Effector memory CD8-positive, alpha-beta T cell (primary cell): ENCODE results near the gene ZNF581.

Source experiments
- ATAC-seq: fragments of 150-1000 bp; cut with Tn5 transposase; replicated peaks from 2 replicates; pipeline ENCODE4 v1.10.0; 2021; ENCODE audit warnings: mild to moderate bottlenecking, moderate library complexity
- DNase-seq, 3 experiments: peaks; one replicate each; pipeline ENCODE4 v3.0.0; 2021
- H3K27ac Mint-ChIP-seq, 2 donors: one replicate each; pipeline ENCODE4 v1.8.0; 2022; ENCODE audit warnings: mild to moderate bottlenecking in 2 of 2, mixed read lengths in 2 of 2, moderate library complexity in 2 of 2
- H3K27me3 Mint-ChIP-seq, 2 donors: one replicate each; pipeline ENCODE4 v1.8.0; 2022; ENCODE audit warnings: mixed read lengths in 2 of 2
- H3K36me3 Mint-ChIP-seq: one replicate; pipeline ENCODE4 v1.8.0; 2022; ENCODE audit warnings: mild to moderate bottlenecking, moderate library complexity, mixed read lengths; ENCODE audit not compliant: insufficient read depth
- H3K4me1 Mint-ChIP-seq, 2 donors: one replicate each; pipeline ENCODE4 v1.8.0; 2022; ENCODE audit warnings: low read depth in 2 of 2, mixed read lengths in 2 of 2
- H3K4me3 Mint-ChIP-seq, 2 donors: one replicate each; pipeline ENCODE4 v1.8.0; 2022; ENCODE audit warnings: mild to moderate bottlenecking in 2 of 2, mixed read lengths in 2 of 2, moderate library complexity in 2 of 2
- H3K9me3 Mint-ChIP-seq, 2 donors: one replicate each; pipeline ENCODE4 v1.8.0; 2022; ENCODE audit warnings: mixed read lengths in 2 of 2

Gene ZNF581

GRCh38 chr19:55671054-55671378, 27.6 kb downstream of the ZNF581 start:
- Mint-ChIP-seq H3K27ac (peak overlapping the region; percentile 58 to 70), H3K4me3 (no peak overlapping the region), H3K36me3 (peaks cover 91% of the 10 kb centered on the region), H3K9me3 (no peaks in the 10 kb centered on the region), H3K4me1 (peaks cover 30% of the 10 kb centered on the region in 2 donors), H3K27me3 (no peaks in the 10 kb centered on the region)
- DNase-seq = no peak
- ATAC-seq = no peak

GRCh38 chr19:55672418-55672817, 29.0 kb downstream of the ZNF581 start:
- peak overlapping the region in 1 of 2 donors; percentile 95 for H3K27ac Mint-ChIP-seq
- H3K9me3 Mint-ChIP-seq = no peaks in the 10 kb centered on the region
- H3K4me3 Mint-ChIP-seq = no peak overlapping the region
- no peak for ATAC-seq
- H3K36me3 Mint-ChIP-seq = peaks cover 77% of the 10 kb centered on the region
- H3K4me1 Mint-ChIP-seq = peaks cover 35 to 39% of the 10 kb centered on the region in 2 donors
- no peaks in the 10 kb centered on the region for H3K27me3 Mint-ChIP-seq
- DNase-seq = no peak

- Mint-ChIP-seq H3K27ac (peak overlapping the region; percentile 77 to 95), H3K36me3 (peaks cover 75% of the 10 kb centered on the region), H3K4me1 (peaks cover 44 to 48% of the 10 kb centered on the region in 2 donors), H3K27me3 (no peaks in the 10 kb centered on the region), H3K4me3 (peak overlapping the region in 1 of 2 donors; percentile 15), H3K9me3 (no peaks in the 10 kb centered on the region)
- no peak for ATAC-seq
- no peak for DNase-seq
Measured at GRCh38 chr19:55673465-55673864, 30.0 kb downstream of the ZNF581 start.

GRCh38 chr19:55673889-55674288, 30.4 kb downstream of the ZNF581 start:
- ATAC-seq = no peak
- Mint-ChIP-seq H3K27me3 (no peaks in the 10 kb centered on the region), H3K36me3 (peaks cover 78% of the 10 kb centered on the region), H3K4me1 (peaks cover 47 to 48% of the 10 kb centered on the region in 2 donors), H3K27ac (peak overlapping the region; percentile 77 to 95), H3K4me3 (peak overlapping the region; percentile 15 to 90), H3K9me3 (no peaks in the 10 kb centered on the region)
- DNase-seq = no peak

- Mint-ChIP-seq H3K27ac (peak overlapping the region; percentile 93 to 95), H3K4me1 (peaks cover 48 to 49% of the 10 kb centered on the region in 2 donors), H3K36me3 (peaks cover 74% of the 10 kb centered on the region), H3K27me3 (no peaks in the 10 kb centered on the region), H3K4me3 (peak overlapping the region; percentile 90), H3K9me3 (no peaks in the 10 kb centered on the region)
- no peak for DNase-seq
- no peak for ATAC-seq
Measured at GRCh38 chr19:55674459-55674840, 31.0 kb downstream of the ZNF581 start.

- Mint-ChIP-seq H3K36me3 (peaks cover 70% of the 10 kb centered on the region), H3K9me3 (no peaks in the 10 kb centered on the region), H3K4me3 (peak within 1 kb of the TSS; percentile 90), H3K27me3 (no peaks in the 10 kb centered on the region), H3K27ac (peak within 1 kb of the TSS; percentile 93 to 95), H3K4me1 (peaks cover 50% of the 10 kb centered on the region in 2 donors)
- ATAC-seq = peak; percentile 90
- peak; percentile 94 to 95 (median 95) for DNase-seq
Measured at GRCh38 chr19:55674841-55675660, 31.6 kb downstream of the ZNF581 start, which contains the start of gene EPN1. Gene EPN1, plus strand, starts transcription at chr19:55675226. Its CDS starts 3,402 bp downstream, at chr19:55678628.

- peaks cover 48 to 50% of the 10 kb centered on the region in 2 donors for H3K4me1 Mint-ChIP-seq
- ATAC-seq = no peak
- H3K27me3 Mint-ChIP-seq = no peaks in the 10 kb centered on the region
- peak overlapping the region; percentile 90 for H3K4me3 Mint-ChIP-seq
- H3K9me3 Mint-ChIP-seq = no peaks in the 10 kb centered on the region
- H3K36me3 Mint-ChIP-seq = peaks cover 64% of the 10 kb centered on the region
- H3K27ac Mint-ChIP-seq = peak overlapping the region; percentile 93 to 95
- no peak for DNase-seq
Measured at GRCh38 chr19:55675661-55676354, 32.4 kb downstream of the ZNF581 start.

GRCh38 chr19:55676383-55676782, 32.9 kb downstream of the ZNF581 start:
- peak overlapping the region; percentile 90 for H3K4me3 Mint-ChIP-seq
- peak overlapping the region in 1 of 2 donors; percentile 9 for H3K27ac Mint-ChIP-seq
- peaks cover 43 to 46% of the 10 kb centered on the region in 2 donors for H3K4me1 Mint-ChIP-seq
- no peaks in the 10 kb centered on the region for H3K27me3 Mint-ChIP-seq
- peaks cover 62% of the 10 kb centered on the region for H3K36me3 Mint-ChIP-seq
- DNase-seq (no peak), ATAC-seq (no peak)
- no peaks in the 10 kb centered on the region for H3K9me3 Mint-ChIP-seq

GRCh38 chr19:55676889-55677505, 33.5 kb downstream of the ZNF581 start:
- Mint-ChIP-seq H3K27ac (peak overlapping the region in 1 of 2 donors; percentile 9), H3K9me3 (no peaks in the 10 kb centered on the region), H3K36me3 (peaks cover 62% of the 10 kb centered on the region), H3K4me3 (peak overlapping the region; percentile 90), H3K27me3 (no peaks in the 10 kb centered on the region), H3K4me1 (peaks cover 40 to 44% of the 10 kb centered on the region in 2 donors)
- DNase-seq (no peak), ATAC-seq (no peak)

- Mint-ChIP-seq H3K4me1 (peaks cover 40 to 44% of the 10 kb centered on the region in 2 donors), H3K4me3 (peak overlapping the region; percentile 33 to 40)
Measured at GRCh38 chr19:55677572-55678028, 34.2 kb downstream of the ZNF581 start.

GRCh38 chr19:55678121-55678671, 34.7 kb downstream of the ZNF581 start:
- no peaks in the 10 kb centered on the region for H3K9me3 Mint-ChIP-seq
- H3K4me1 Mint-ChIP-seq = peaks cover 38 to 44% of the 10 kb centered on the region in 2 donors
- H3K27ac Mint-ChIP-seq = peak overlapping the region; percentile 13 to 59
- H3K36me3 Mint-ChIP-seq = peaks cover 62% of the 10 kb centered on the region
- no peak for ATAC-seq
- no peak for DNase-seq
- no peaks in the 10 kb centered on the region for H3K27me3 Mint-ChIP-seq
- peak overlapping the region in 1 of 2 donors; percentile 40 for H3K4me3 Mint-ChIP-seq

More at GRCh38 chr19:55677572-55678028, 34.2 kb downstream of the ZNF581 start:
- no peak for ATAC-seq
- no peak for DNase-seq
- H3K9me3 Mint-ChIP-seq = no peaks in the 10 kb centered on the region
- H3K27ac Mint-ChIP-seq = peak overlapping the region in 1 of 2 donors; percentile 59
- peaks cover 62% of the 10 kb centered on the region for H3K36me3 Mint-ChIP-seq
- H3K27me3 Mint-ChIP-seq = no peaks in the 10 kb centered on the region

GRCh38 chr19:55679343-55680257, 36.2 kb downstream of the ZNF581 start:
- H3K4me3 Mint-ChIP-seq = peak overlapping the region in 1 of 2 donors; percentile 38
- peaks cover 34 to 40% of the 10 kb centered on the region in 2 donors for H3K4me1 Mint-ChIP-seq
- H3K27ac Mint-ChIP-seq = peak overlapping the region; percentile 13 to 89
- DNase-seq = no peak
- H3K36me3 Mint-ChIP-seq = peaks cover 55% of the 10 kb centered on the region
- H3K27me3 Mint-ChIP-seq = no peaks in the 10 kb centered on the region
- H3K9me3 Mint-ChIP-seq = no peaks in the 10 kb centered on the region
- no peak for ATAC-seq
